Measurements from ENCODE around the gene EIF3F. TPM values are rescaled to one million over a fixed set of nuclear protein-coding genes. Genes with fewer than 3 reads are reported as not detected.

The EIF3F gene
- total and polyA plus RNA-seq, 2 of the 4 experiments (the other 2 are of a cell fraction) = 279 to 306 TPM

DNA sequence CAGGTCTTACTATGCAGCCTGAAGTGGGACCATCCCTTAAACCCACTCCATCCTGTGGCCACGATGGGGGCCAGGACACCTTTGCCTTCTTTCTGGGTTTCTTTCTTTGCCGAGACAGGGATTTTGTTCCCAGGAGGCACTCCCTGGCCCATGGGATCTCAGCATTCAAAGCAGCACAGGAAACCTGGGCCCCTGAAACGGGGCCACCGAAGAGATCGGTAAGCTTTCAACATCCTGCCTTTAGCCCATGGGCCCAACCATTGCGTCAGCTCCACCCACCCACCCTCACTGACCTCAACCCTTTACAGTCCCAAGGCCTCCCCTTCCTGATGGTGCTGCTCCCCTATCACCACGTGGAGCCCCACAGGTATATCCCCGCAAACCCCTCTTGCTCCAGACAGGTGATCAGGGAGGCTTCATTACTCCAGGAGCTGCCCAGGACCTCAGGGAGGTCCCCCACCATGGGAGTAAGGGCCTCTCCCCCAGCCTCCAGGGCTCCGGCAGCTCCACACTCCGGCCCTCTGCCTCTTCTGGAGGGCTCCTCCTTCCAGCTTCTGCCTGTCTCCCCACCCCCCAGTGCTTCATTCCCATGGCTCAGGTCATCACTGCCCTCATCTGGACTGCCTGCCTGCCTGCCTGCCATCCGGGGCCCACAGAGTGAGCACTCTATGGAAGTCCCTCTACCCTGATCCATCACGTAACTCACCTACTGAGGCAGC is 51.8 kb downstream of the EIF3F start:
- H2BK15ac ChIP-seq (ENCODE audit: low read depth, low read length) = no peak overlapping the region
- ChIA-PET CTCF (interaction anchor here (0.6 kb wide), 1 partner anchor 1872 kb away, joined by 3 read pairs; no protein-coding TSS in a partner anchor), POLR2A (ENCODE audit: unreplicated experiment) (no interaction called here)
- no peak overlapping the region for H3K9ac ChIP-seq (ENCODE audit: low read depth, low read length)
- H2AK5ac ChIP-seq (ENCODE audit: low read depth, low read length) = no peak overlapping the region
- no peaks in the 10 kb centered on the region for H3K79me1 ChIP-seq (ENCODE audit: low read depth in 1 of 2, low read length in 2 of 2)
- no peaks in the 10 kb centered on the region for H3K9me3 ChIP-seq (ENCODE audit: control insufficient read depth, insufficient read depth, low read length)
- H2AK9ac ChIP-seq (replicated peaks; ENCODE audit: low read depth, low read length, poor library complexity) = no peak overlapping the region
- H3K56ac ChIP-seq (ENCODE audit: extremely low read depth, insufficient read depth, low read length) = no peak overlapping the region
- H3K4me2 ChIP-seq (ENCODE audit: low read depth, low read length) = no peak overlapping the region
- H4K91ac ChIP-seq (ENCODE audit: insufficient read depth, low read depth, low read length) = no peak overlapping the region
- no peak overlapping the region for H2BK120ac ChIP-seq (ENCODE audit: low read depth, low read length)
- no peak overlapping the region for H3K23ac ChIP-seq (ENCODE audit: low read depth, low read length)
- 96% methylated on average over 4 of the region's 12 CpGs; no CpG with 5 or more reads in 1 of the 2 experiments for WGBS, 2 experiments (ENCODE audit: extremely low coverage in 2 of 2, insufficient read length in 1 of 2)
- no peak overlapping the region for H2AFZ ChIP-seq (replicated peaks; ENCODE audit: low read length, poor library complexity)
- intact Hi-C loops (cut with micrococcal nuclease) (no loop called here), in situ Hi-C loops (cut with MboI; ENCODE audit: low sequenced_read_pairs) (loop anchor here (10.0 kb wide), 1 partner anchor 56 kb away; no protein-coding TSS in a partner anchor), dilution Hi-C loops (cut with HindIII; ENCODE audit: low sequenced_read_pairs, unreplicated experiment) (no loop called here)
- no peak overlapping the region for H3K4ac ChIP-seq (ENCODE audit: low read depth, low read length)
- no TSS peak for BruUV-seq (replicated peaks)
- H3K36me3 ChIP-seq (ENCODE audit: control insufficient read depth, insufficient read depth, low read length) = no peaks in the 10 kb centered on the region
- peaks cover 6% of the 10 kb centered on the region; the same call in 1 of the 2 replicates for H3K27me3 ChIP-seq (ENCODE audit: control insufficient read depth, insufficient read depth, low read length)
- no peak overlapping the region for H4K8ac ChIP-seq (ENCODE audit: low read depth in 2 of 2, low read length in 2 of 2)
- H2BK20ac ChIP-seq (ENCODE audit: low read depth, low read length) = no peak overlapping the region
- H3K14ac ChIP-seq (replicated peaks; ENCODE audit: low read depth, low read length) = no peak overlapping the region
- no peaks in the 10 kb centered on the region for H3K4me1 ChIP-seq (ENCODE audit: control insufficient read depth, insufficient read depth, low read length)
- H4K20me1 ChIP-seq (ENCODE audit: insufficient read depth, low read length) = no peaks in the 10 kb centered on the region
- no peaks in the 10 kb centered on the region for H3K9me1 ChIP-seq (ENCODE audit: insufficient read depth, low read length)
- H2BK5ac ChIP-seq (ENCODE audit: low read depth, low read length, poor library complexity, severe bottlenecking) = no peak overlapping the region
- TF ChIP-seq MAFK (IDR thresholded peaks at IDR 0.05; ENCODE audit: low read depth, low read length) (no peak), MAZ (IDR thresholded peaks at IDR 0.05; ENCODE audit: borderline replicate concordance, low read depth, low read length) (no peak), MXI1 (IDR thresholded peaks at IDR 0.05; ENCODE audit: borderline replicate concordance, low read depth, low read length) (no peak), RAD21 (IDR thresholded peaks at IDR 0.05; ENCODE audit: low read length) (no peak), POLR2A (IDR thresholded peaks at IDR 0.05; ENCODE audit: low read depth, low read length) (no peak), CEBPB (IDR thresholded peaks at IDR 0.05; ENCODE audit: low read depth, low read length) (no peak), CTCF (conservative IDR thresholded peaks at IDR 0.05; ENCODE audit: low read depth, low read length) (no peak), RFX5 (IDR thresholded peaks at IDR 0.05; ENCODE audit: low read depth, low read length) (no peak), RCOR1 (IDR thresholded peaks at IDR 0.05; ENCODE audit: insufficient replicate concordance, low read length) (no peak), NFE2L2 (IDR thresholded peaks at IDR 0.05; ENCODE audit: low read depth, low read length) (no peak)
- TF ChIP-seq, protein P1, sequence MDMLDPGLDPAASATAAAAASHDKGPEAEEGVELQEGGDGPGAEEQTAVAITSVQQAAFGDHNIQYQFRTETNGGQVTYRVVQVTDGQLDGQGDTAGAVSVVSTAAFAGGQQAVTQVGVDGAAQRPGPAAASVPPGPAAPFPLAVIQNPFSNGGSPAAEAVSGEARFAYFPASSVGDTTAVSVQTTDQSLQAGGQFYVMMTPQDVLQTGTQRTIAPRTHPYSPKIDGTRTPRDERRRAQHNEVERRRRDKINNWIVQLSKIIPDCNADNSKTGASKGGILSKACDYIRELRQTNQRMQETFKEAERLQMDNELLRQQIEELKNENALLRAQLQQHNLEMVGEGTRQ (IDR thresholded peaks at IDR 0.05; ENCODE audit: low read depth, low read length) = no peak
- TF ChIP-seq, protein P2, sequence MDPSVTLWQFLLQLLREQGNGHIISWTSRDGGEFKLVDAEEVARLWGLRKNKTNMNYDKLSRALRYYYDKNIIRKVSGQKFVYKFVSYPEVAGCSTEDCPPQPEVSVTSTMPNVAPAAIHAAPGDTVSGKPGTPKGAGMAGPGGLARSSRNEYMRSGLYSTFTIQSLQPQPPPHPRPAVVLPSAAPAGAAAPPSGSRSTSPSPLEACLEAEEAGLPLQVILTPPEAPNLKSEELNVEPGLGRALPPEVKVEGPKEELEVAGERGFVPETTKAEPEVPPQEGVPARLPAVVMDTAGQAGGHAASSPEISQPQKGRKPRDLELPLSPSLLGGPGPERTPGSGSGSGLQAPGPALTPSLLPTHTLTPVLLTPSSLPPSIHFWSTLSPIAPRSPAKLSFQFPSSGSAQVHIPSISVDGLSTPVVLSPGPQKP (IDR thresholded peaks at IDR 0.05; ENCODE audit: borderline replicate concordance, low read depth, low read length) = no peak
- no peak overlapping the region for H3K18ac ChIP-seq (ENCODE audit: low read depth, low read length)
- DNase-seq = no peak
- no peak overlapping the region for H3K4me3 ChIP-seq (ENCODE audit: insufficient read depth, low read depth, low read length)
- ATAC-seq (ENCODE audit: low read depth) = no peak
- H3K27ac ChIP-seq (ENCODE audit: insufficient read depth, low read length) = no peak overlapping the region
- H4K5ac ChIP-seq (ENCODE audit: low read depth, low read length) = no peak overlapping the region
